Testis (tissue), 2 donors: Measurements from ENCODE around the gene CRYL1.

ENCODE experiments used
- POLR2A ChIP-seq: fragments of 450-650 bp; IDR thresholded peaks from one replicate; pipeline ENCODE4 v1.6.1; 2017; ENCODE audit warnings: antibody characterized with exemption, mild to moderate bottlenecking, moderate library complexity
- TF ChIP-seq, protein P1 (sequence below), 3 experiments: fragments of 450-650 bp in 2 of 3; fragments of 200-600 bp in 1 of 3; sonication (generic) in 1 of 3; IDR thresholded peaks; one replicate each; pipeline ENCODE4 v1.5.1; 2016 to 2019; ENCODE audit warnings: antibody characterized with exemption in 3 of 3, mild to moderate bottlenecking in 2 of 3, moderate library complexity in 1 of 3

DNA sequence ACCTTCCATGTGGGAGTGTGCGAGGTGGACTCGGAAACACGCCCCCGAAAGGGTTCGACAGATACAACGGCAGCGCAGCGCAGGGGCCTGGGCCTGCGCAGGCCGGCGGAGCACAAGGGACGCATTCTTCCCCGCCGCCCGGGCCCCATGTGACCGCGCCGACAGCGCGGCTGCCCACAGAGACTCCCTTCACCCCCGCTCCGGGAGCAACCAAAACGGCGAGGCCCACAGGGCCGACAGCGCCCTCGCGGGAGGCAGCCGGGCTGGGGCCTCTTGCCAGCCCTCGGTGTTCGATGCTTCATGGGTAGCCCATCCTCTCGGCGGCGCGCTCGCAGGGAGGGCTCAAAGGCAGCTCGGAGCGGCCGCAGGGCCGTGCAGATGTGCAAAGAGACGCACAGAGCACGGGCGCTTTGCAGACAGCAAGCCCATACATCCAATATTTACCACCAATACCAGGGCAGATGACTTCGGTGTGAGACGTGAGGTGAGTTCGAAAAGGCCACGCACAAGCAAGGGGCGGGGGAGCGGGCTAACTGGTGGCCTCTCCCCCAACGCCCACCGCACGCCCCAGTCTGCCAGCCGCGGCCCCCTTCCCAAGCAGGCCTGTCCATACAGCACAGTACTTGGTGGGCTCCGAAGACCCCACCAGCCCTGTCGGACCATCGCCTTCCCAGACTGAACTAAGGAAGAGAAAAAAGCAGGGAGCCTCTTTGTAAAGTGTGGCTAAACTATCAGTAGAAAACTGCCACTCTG lies 89.9 kb downstream of the CRYL1 start:
- TF ChIP-seq, protein P1, sequence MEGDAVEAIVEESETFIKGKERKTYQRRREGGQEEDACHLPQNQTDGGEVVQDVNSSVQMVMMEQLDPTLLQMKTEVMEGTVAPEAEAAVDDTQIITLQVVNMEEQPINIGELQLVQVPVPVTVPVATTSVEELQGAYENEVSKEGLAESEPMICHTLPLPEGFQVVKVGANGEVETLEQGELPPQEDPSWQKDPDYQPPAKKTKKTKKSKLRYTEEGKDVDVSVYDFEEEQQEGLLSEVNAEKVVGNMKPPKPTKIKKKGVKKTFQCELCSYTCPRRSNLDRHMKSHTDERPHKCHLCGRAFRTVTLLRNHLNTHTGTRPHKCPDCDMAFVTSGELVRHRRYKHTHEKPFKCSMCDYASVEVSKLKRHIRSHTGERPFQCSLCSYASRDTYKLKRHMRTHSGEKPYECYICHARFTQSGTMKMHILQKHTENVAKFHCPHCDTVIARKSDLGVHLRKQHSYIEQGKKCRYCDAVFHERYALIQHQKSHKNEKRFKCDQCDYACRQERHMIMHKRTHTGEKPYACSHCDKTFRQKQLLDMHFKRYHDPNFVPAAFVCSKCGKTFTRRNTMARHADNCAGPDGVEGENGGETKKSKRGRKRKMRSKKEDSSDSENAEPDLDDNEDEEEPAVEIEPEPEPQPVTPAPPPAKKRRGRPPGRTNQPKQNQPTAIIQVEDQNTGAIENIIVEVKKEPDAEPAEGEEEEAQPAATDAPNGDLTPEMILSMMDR (IDR thresholded peaks at IDR 0.05) = no peak
- no peak for TF ChIP-seq POLR2A
